Fibroblast of villous mesenchyme (primary cell): ENCODE data around the gene MPST. TPM values are rescaled to one million over a fixed set of nuclear protein-coding genes. Genes with fewer than 3 reads are reported as not detected.

ENCODE experiments used
- DNase-seq: peaks from one replicate; pipeline ENCODE4 v3.0.0-alpha.2; 2010; ENCODE audit warnings: low read depth
- H3K4me3 ChIP-seq: 2 replicates; pipeline ENCODE4 v1.5.1; 2011; ENCODE audit warnings: low read depth, mild to moderate bottlenecking, low read length
- CTCF ChIP-seq: IDR thresholded peaks from 2 replicates; pipeline ENCODE4 v1.5.1; 2012; ENCODE audit warnings: low read depth, mild to moderate bottlenecking, low read length; ENCODE audit not compliant: insufficient read depth
- total RNA-seq: library from RNA; depleted of rRNA; stranded (reverse); fragments of >200 nt; gene quantifications from 2 replicates; pipeline ENCODE4 v1.2.3, GENCODE V29; 2012

The MPST gene
- total RNA-seq, 1 donor, result 64.3 TPM

- no peak for DNase-seq
- no peak for TF ChIP-seq CTCF
These were observed 42.8 kb downstream of the MPST start for GRCh38 chr22:37062376-37062675.

DNA sequence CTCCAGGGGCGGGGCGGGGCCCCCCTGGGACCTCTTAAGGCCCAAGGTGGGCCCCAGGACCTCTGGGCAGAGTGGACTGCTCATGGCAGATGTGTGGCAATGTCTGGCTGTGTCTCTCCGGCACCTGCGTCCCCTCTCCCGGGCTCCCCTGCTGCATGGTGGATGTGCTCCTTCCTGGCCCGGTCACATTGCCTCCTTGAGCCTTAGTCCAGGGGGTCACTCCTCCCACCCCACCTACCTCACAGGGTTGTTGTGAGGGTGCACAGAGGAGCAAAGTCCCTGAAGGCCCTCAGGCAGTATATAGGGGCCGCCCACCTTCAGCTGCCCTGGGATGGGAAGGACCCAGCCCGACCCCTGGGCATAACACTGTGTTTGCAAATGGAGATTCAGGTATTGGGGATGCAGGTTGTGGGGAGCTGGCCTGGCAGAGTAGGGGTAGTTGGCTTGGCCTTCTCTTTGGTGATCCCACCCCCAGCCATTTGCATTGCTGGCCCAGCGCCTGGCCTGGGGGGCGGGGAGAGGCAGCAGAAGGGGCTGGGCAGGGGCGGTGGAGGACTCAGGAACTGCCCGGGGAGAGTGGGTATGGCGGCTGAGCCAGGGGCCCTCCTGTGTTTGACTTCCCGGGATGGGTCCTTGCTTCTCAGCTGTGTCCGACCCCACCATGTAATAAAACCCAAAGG, 43.3 kb downstream of the MPST start:
- DNase-seq, result no peak
- H3K4me3 ChIP-seq, result no peak overlapping the region
- TF ChIP-seq CTCF, result no peak

More at GRCh38 chr22:37062376-37062675, 42.8 kb downstream of the MPST start:
- H3K4me3 ChIP-seq, result no peak overlapping the region

DNA sequence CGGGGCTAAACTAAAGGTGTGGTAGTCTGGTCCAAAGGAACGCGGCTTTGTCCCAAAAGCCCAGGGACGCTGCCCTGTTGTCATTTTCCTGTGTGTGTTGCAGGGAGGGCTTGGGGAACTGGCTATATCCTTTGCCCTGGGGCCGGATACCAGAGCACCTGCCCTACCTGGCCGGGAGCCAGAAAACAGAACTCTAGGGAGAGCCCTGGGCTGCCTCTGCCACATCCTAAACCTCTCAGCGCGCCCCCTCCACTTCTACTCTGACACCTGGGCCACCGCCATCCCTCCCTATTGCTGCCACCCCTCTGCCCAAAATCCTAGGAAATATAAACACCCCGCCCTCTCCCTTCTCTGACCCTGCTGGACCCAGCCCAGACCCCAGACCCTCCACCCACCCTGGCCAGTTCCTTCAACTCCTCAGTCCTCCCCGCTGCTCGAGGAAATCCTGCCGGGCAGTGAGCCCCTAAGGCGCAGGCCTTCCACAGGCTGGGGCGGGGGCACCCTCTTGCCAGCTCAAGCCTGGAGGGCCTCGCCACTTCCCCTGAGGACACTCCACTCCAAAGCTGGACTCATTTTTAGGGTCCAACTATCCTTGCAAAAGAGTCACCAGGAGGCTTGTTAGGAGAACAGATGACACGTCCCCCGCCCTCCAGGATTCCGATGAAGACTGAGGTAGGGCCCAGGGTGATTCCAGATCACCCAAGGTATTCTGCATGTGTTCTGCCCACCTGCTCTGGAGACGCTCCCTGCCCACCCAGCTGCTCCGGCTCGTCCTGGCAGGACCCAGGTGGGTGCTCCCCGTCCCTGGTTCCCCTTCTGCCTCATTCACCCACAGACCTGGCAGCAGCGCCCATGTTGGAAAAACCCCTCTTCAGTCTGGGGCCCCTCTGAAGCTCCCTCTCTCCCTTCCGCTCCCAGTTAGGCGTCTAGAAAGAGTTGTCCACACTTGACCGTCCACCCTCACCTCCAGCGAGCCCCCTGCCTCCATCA, 44.2 kb downstream of the MPST start:
- DNase-seq, result no peak
- H3K4me3 ChIP-seq, result no peak overlapping the region
- no peak for TF ChIP-seq CTCF

DNA sequence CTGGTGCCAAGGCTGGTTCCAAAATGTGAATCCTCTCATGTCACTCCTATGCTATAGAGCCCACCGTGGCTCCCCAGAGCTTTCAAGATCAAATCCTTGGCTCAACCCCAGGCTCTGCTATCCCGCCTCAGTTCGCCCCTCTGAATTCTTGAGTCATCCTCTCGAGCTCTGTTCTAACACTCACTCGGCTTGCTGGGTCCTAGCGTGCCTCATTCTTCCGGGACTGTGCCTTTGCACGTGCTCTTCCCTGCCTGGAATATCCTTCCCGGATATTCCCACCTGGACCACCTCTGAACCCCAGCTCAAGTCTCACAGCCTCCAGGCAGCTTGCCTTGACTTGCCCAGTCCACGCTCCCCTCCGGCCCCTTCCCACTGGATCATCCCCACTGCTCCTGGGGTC, 45.0 kb downstream of the MPST start:
- no peak overlapping the region for H3K4me3 ChIP-seq
- no peak for DNase-seq

GRCh38 chr22:37065180-37065579, 45.6 kb downstream of the MPST start:
- no peak overlapping the region for H3K4me3 ChIP-seq
- no peak for DNase-seq
- TF ChIP-seq CTCF, result no peak

More for the DNA sequence above, 45.0 kb downstream of the MPST start:
- TF ChIP-seq CTCF, result no peak

GRCh38 chr22:37065961-37066360, 46.4 kb downstream of the MPST start:
- no peak overlapping the region for H3K4me3 ChIP-seq
- no peak for DNase-seq
- no peak for TF ChIP-seq CTCF
